Stimulated activated CD8-positive, alpha-beta memory T cell treated with anti-CD3 and anti-CD28 coated beads, Interleukin-4, amount 100 ng/mL, for 24 hours (primary cell): ENCODE results near the gene ARHGAP6.

ENCODE experiments used
- DNase-seq: peaks from one replicate; pipeline ENCODE4 v3.0.0-alpha.2; 2020; ENCODE audit warnings: low read depth

Gene ARHGAP6

GRCh38 chrX:11108253-11108941, 557.3 kb downstream of the ARHGAP6 start:
- no peak for DNase-seq

GRCh38 chrX:11105080-11105479, 560.6 kb downstream of the ARHGAP6 start:
- DNase-seq: no peak

- no peak for DNase-seq
These were observed 562.0 kb downstream of the ARHGAP6 start for GRCh38 chrX:11103751-11104150.

- no peak for DNase-seq
These were observed 562.7 kb downstream of the ARHGAP6 start for GRCh38 chrX:11103006-11103405.

GRCh38 chrX:11100281-11101035, 565.3 kb downstream of the ARHGAP6 start:
- no peak for DNase-seq

- no peak for DNase-seq
These were observed 566.3 kb downstream of the ARHGAP6 start for GRCh38 chrX:11099465-11099864.

GRCh38 chrX:11097933-11098332, 567.8 kb downstream of the ARHGAP6 start:
- no peak for DNase-seq

- DNase-seq: no peak
These were observed 575.9 kb downstream of the ARHGAP6 start for GRCh38 chrX:11089802-11090201.
